B cell (primary cell): ENCODE data around the gene NLGN4X.

Experiments used
- EZH2 ChIP-seq: IDR thresholded peaks from 2 replicates; pipeline ENCODE4 v1.6.1; 2012; ENCODE audit warnings: borderline replicate concordance, low read depth, mild to moderate bottlenecking, moderate library complexity, low read length; ENCODE audit not compliant: insufficient read depth, poor library complexity, severe bottlenecking
- TF ChIP-seq, protein P1 (sequence below): fragments of 200-600 bp; IDR thresholded peaks from one replicate; pipeline ENCODE4 v1.8.0; 2022; ENCODE audit warnings: antibody characterized with exemption, mild to moderate bottlenecking

DNA sequence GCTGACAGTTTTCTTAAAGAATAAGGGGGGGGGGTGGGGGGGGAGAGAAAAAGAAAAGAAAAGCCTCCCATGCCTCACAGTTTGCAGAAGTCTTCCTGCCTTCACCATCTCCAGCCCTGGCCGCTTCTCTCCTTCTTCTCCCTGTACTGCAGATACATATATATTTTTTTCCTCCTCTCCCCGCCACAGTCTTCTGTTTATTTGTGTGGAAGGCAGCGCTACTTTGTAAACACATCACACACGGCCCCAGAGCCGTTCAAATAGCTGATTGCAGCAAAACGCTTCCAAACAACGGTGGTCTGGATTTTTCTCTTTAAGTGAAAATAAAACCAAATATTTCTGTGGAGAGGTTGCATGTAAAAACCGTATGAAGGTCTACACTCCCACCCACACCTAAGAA is 732 bp downstream of the NLGN4X start:
- TF ChIP-seq EZH2 = no peak
- TF ChIP-seq, protein P1, sequence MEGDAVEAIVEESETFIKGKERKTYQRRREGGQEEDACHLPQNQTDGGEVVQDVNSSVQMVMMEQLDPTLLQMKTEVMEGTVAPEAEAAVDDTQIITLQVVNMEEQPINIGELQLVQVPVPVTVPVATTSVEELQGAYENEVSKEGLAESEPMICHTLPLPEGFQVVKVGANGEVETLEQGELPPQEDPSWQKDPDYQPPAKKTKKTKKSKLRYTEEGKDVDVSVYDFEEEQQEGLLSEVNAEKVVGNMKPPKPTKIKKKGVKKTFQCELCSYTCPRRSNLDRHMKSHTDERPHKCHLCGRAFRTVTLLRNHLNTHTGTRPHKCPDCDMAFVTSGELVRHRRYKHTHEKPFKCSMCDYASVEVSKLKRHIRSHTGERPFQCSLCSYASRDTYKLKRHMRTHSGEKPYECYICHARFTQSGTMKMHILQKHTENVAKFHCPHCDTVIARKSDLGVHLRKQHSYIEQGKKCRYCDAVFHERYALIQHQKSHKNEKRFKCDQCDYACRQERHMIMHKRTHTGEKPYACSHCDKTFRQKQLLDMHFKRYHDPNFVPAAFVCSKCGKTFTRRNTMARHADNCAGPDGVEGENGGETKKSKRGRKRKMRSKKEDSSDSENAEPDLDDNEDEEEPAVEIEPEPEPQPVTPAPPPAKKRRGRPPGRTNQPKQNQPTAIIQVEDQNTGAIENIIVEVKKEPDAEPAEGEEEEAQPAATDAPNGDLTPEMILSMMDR = no peak
